ENCODE data around the gene EGFL7. TPM values are rescaled to one million over a fixed set of nuclear protein-coding genes. Genes with fewer than 3 reads are reported as not detected.

EGFL7 gene
- total RNA-seq, 1 experiment from 2014 or later: 0.08 TPM

DNA sequence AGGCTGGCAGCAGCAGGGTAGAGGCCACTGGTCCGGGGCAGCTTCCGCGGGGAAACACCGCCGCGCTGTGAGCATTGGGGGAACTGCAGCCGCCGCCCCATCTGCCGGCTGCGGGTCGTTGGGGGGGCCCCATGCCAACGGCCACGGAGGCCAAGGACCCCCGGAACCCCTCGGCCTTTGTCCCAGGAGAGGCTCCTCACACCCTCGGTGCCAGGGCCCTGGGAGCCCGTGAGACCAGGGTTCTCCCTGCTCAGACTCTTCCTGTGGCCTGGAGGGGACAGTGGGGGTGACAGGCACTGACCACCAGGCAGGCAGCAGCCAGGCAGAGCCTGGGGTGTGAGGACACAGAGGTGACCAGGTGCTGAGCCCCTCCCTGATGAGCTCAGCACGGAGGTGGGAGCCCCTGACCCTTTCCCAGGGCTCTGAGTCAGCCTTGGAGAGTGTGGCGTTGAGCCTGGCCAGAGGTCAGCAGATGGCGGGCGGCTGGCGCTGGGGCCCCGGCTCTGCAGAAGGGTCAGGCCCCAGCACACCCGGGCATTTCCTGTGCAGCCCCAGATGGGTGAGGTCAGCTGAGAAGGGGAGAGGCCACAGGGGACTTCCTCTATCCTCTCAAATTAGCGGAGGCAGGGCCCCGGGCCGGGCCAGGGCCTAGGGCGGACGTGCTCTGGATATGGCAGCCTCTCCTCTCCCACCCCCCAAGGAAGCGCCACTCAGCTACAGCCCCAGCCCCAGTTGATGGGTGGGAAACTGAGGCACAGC lies 17.9 kb upstream of the EGFL7 start:
- no peaks in the 10 kb centered on the region for H3K36me3 ChIP-seq
- peaks cover 8% of the 10 kb centered on the region for H3K4me1 ChIP-seq (replicated peaks)
- H3K27ac ChIP-seq: no peak overlapping the region
- no peak overlapping the region for H3K4me3 ChIP-seq
- peaks cover 50% of the 10 kb centered on the region for H3K27me3 ChIP-seq (replicated peaks)
- H3K9me3 ChIP-seq (replicated peaks): no peaks in the 10 kb centered on the region
- peak in 1 of 2 experiments; percentile 33 for DNase-seq (ENCODE audit: low read depth in 1 of 2, low spot score in 2 of 2)

DNA sequence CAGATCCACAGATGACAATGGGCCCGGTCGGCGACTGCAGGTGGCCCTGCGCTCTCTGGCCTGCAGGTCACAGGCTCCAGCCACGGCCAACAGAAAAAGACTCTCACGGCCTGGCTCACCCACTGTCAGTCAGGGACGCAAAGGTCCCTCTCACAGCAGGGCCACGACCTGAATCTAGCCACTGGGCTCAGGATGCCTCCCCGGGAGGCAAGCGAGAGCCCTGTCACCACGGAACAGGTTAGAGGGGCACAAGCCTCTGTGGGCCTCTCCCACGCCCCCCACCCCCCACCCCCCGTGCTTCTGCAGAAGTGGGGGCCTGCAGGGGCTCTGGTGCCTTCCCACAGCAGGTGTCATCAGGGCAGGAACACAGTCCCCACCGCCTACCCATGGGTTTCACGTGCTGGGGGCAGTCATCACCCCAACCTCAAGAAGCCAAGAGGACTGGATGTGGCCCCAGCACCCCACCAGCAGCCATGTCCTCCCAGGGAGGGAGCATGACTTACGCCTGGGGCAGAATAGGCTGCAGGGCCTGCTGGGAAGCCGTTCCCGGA lies 17.3 kb upstream of the EGFL7 start:
- Histone ChIP-seq H3K9me3 (replicated peaks) (no peaks in the 10 kb centered on the region), H3K27me3 (replicated peaks) (peaks cover 46% of the 10 kb centered on the region), H3K4me3 (no peak overlapping the region), H3K27ac (no peak overlapping the region), H3K36me3 (no peaks in the 10 kb centered on the region), H3K4me1 (replicated peaks) (peaks cover 8% of the 10 kb centered on the region)
- no peak for DNase-seq (ENCODE audit: low read depth in 1 of 2, low spot score in 2 of 2)

DNA sequence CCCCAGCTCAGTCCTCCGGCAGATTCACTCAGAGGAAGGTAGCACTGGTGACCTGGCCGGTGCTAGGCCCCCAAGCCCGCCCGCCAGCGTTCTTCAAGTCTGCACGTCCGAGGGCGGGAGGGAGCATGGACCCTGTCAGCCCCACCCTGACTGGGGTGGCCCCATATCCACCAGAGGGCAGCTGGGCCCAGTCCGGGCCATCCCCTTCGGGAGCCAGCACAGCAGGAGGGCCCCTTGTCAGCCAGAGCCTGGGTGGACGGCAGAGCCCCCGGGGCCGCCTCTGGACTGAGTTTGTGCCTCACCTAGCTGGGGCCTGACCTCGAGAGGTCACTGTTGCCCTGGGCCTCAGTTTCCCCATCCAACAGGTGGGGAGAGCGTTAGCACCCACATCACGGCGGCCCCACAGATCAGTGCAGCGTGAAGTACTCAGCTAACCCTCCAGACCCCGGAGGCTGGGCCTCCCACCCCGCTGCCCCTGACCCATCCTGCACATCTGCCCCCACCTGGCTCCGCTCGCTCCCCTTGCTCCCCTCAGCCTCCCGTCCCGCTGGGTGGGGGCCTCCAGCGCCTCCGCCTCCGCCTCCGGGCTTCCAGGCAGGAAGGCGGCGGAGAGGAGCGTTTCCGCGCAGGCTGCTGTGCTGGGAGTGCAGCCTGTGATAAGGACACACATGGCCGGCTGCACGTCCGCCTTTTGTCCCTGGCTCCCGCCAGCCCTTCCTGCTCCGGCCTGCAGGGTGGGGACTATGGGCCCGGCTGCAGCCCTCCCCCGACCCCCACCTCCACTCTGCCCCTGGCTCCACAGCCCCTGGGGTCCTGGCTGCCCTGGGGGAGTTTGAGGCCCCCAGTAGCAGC lies 16.6 kb upstream of the EGFL7 start:
- Histone ChIP-seq H3K36me3 (no peaks in the 10 kb centered on the region), H3K27ac (no peak overlapping the region), H3K4me1 (replicated peaks) (peaks cover 8% of the 10 kb centered on the region), H3K27me3 (replicated peaks) (peaks cover 39% of the 10 kb centered on the region), H3K4me3 (no peak overlapping the region), H3K9me3 (replicated peaks) (no peaks in the 10 kb centered on the region)
- DNase-seq (ENCODE audit: low read depth in 1 of 2, low spot score in 2 of 2): no peak

DNA sequence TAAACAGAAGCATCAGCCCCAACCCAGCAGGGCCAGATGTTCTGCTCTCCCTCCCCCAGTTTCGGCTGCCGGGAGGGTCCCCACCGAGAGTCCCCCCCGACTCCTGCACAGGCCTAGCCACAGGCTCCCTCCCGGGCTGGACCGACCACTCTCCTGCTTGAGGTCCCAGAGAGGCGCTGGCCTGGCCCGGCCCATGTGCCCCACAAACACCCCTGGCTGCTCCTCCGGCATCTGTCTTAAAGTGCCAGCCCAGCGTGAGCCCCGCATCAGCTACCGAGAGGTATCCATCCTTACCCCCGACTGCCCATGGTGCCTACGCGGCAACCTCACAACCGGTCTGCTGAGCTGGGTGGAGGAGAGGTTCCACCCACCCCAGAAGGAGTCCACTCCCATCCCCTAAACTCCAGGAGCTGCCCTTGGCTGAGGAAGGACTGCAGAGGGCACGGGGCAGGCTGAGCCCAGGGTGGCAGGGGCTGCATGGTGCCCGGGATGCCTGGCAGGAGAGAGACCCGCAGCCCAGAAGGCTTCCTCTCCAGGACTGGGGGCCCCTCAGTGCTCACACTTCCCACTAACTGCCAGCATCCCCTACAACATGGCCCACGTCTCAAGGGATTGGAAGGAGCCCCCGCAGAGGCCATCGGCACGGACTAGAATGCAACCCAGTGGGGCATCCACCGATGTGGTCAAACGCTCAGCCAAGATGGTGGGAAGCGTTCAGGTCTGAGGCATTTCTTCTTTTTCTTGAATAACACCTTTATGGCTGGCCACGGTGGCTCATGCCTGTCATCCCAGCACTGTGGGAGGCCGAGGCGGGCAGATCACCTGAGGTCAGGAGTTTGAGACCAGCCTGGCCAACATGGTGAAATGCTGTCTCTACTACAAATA lies 15.6 kb upstream of the EGFL7 start:
- H3K4me3 ChIP-seq: no peak overlapping the region
- DNase-seq (ENCODE audit: low read depth in 1 of 2, low spot score in 2 of 2): no peak
- no peaks in the 10 kb centered on the region for H3K9me3 ChIP-seq (replicated peaks)
- no peaks in the 10 kb centered on the region for H3K36me3 ChIP-seq
- peaks cover 8% of the 10 kb centered on the region for H3K4me1 ChIP-seq (replicated peaks)
- H3K27ac ChIP-seq: no peak overlapping the region
- H3K27me3 ChIP-seq (replicated peaks): peaks cover 32% of the 10 kb centered on the region

GRCh38 chr9:136648751-136649150 lies 14.0 kb upstream of the EGFL7 start:
- no peaks in the 10 kb centered on the region for H3K36me3 ChIP-seq
- no peaks in the 10 kb centered on the region for H3K9me3 ChIP-seq (replicated peaks)
- H3K27ac ChIP-seq: no peak overlapping the region

GRCh38 chr9:136650021-136650420 lies 12.7 kb upstream of the EGFL7 start:
- peaks cover 20% of the 10 kb centered on the region for H3K27me3 ChIP-seq (replicated peaks)
- no peak overlapping the region for H3K4me3 ChIP-seq
- no peaks in the 10 kb centered on the region for H3K36me3 ChIP-seq
- DNase-seq (ENCODE audit: low read depth in 1 of 2, low spot score in 2 of 2): no peak
- no peaks in the 10 kb centered on the region for H3K4me1 ChIP-seq (replicated peaks)
- H3K27ac ChIP-seq: no peak overlapping the region
- no peaks in the 10 kb centered on the region for H3K9me3 ChIP-seq (replicated peaks)

More at GRCh38 chr9:136648751-136649150, 14.0 kb upstream of the EGFL7 start:
- no peak for DNase-seq (ENCODE audit: low read depth in 1 of 2, low spot score in 2 of 2)
- Histone ChIP-seq H3K4me1 (replicated peaks) (peaks cover 8% of the 10 kb centered on the region), H3K27me3 (replicated peaks) (peaks cover 26% of the 10 kb centered on the region), H3K4me3 (no peak overlapping the region)

GRCh38 chr9:136650648-136651047 lies 12.1 kb upstream of the EGFL7 start:
- H3K27me3 ChIP-seq (replicated peaks): peaks cover 23% of the 10 kb centered on the region
- H3K4me3 ChIP-seq: no peak overlapping the region
- H3K36me3 ChIP-seq: no peaks in the 10 kb centered on the region
- DNase-seq (ENCODE audit: low read depth in 1 of 2, low spot score in 2 of 2): no peak
- no peaks in the 10 kb centered on the region for H3K4me1 ChIP-seq (replicated peaks)
- no peak overlapping the region for H3K27ac ChIP-seq
- no peaks in the 10 kb centered on the region for H3K9me3 ChIP-seq (replicated peaks)

GRCh38 chr9:136651860-136652259 lies 10.9 kb upstream of the EGFL7 start:
- DNase-seq (ENCODE audit: low read depth in 1 of 2, low spot score in 2 of 2): no peak
- Histone ChIP-seq H3K27me3 (replicated peaks) (peaks cover 33% of the 10 kb centered on the region), H3K27ac (no peak overlapping the region), H3K4me1 (replicated peaks) (no peaks in the 10 kb centered on the region), H3K36me3 (no peaks in the 10 kb centered on the region), H3K4me3 (no peak overlapping the region), H3K9me3 (replicated peaks) (no peaks in the 10 kb centered on the region)

- no peak for DNase-seq (ENCODE audit: low read depth in 1 of 2, low spot score in 2 of 2)
- peaks cover 38% of the 10 kb centered on the region for H3K27me3 ChIP-seq (replicated peaks)
- H3K27ac ChIP-seq: no peak overlapping the region
- H3K4me3 ChIP-seq: no peak overlapping the region
- no peaks in the 10 kb centered on the region for H3K9me3 ChIP-seq (replicated peaks)
- no peaks in the 10 kb centered on the region for H3K4me1 ChIP-seq (replicated peaks)
- no peaks in the 10 kb centered on the region for H3K36me3 ChIP-seq
Observed at GRCh38 chr9:136653323-136654079, 9.2 kb upstream of the EGFL7 start.

DNA sequence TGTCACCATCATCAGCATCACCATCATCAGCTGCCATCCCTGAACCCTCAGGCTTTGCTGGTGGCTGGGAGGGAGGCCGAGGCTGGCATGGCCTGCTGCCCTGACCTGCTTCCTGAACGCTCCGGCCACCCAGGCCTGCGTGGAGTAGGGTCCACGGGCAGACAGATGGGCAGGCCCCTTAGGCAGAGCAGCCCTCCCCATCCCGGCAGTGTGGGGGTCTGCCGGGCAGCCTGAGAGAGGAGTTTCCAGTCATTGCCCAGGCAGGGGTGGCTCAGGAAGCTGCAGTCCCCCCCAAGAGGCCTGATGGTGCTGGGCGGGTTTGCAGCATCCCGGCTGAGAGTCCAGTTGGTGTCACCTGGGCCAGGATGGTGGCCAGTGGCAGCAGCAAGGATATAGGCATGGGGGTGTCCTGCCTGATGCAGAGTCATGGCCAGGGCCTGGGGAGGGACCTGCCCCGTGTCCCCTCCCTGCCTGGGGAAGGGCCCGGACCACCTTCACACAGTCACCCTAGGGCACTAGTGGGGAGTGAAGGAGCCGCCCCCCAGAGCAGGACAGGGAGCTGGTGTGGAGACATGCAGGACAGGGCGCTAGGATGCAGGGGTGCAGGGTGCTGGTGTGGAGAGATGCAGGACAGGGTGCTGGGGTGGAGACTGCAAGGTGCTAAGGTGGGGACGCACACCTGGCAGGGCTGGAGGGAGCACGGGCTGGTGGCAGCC lies 7.7 kb upstream of the EGFL7 start:
- no peak overlapping the region for H3K4me3 ChIP-seq
- DNase-seq (ENCODE audit: low read depth in 1 of 2, low spot score in 2 of 2): no peak
- H3K9me3 ChIP-seq (replicated peaks): no peaks in the 10 kb centered on the region
- no peak overlapping the region for H3K27ac ChIP-seq
- H3K27me3 ChIP-seq (replicated peaks): peaks cover 39% of the 10 kb centered on the region
- no peaks in the 10 kb centered on the region for H3K36me3 ChIP-seq
- no peaks in the 10 kb centered on the region for H3K4me1 ChIP-seq (replicated peaks)

DNA sequence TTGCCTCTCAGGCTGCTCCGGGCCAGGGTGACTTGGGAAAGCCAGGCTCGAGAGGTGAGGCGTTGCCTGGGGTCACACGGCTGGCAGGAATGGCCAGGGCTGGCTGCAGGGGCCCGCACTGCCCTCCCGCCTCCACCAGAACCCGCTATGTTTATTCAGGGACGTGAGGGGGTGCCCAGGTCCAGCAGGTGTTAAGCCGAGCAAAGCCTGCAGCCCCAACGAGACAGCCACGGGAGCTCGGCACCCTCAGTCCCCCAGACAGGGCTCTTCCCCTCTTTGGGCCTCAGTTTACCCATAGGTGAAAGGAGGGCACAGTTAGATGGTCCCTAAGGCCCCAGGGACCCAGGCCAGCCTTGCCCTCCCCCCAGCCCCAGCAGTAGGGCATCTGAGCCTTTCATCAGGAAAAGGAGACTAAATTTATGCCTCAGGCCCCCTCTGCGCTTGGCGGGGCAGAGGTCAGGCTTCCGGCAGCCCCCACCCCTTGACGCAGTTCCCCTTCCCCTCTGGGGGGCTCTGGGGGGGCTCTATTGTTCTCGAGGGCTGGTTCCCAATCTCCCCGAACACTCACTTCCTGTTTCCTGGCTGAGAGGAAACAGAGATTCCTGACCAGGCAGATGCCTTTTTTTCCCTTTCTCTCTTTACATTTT lies 7.1 kb upstream of the EGFL7 start:
- H3K4me3 ChIP-seq: no peak overlapping the region
- H3K27me3 ChIP-seq (replicated peaks): peaks cover 43% of the 10 kb centered on the region
- H3K9me3 ChIP-seq (replicated peaks): no peaks in the 10 kb centered on the region
- no peaks in the 10 kb centered on the region for H3K4me1 ChIP-seq (replicated peaks)
- H3K27ac ChIP-seq: no peak overlapping the region
- DNase-seq (ENCODE audit: low read depth in 1 of 2, low spot score in 2 of 2): no peak
- no peaks in the 10 kb centered on the region for H3K36me3 ChIP-seq

- Histone ChIP-seq H3K9me3 (replicated peaks) (no peaks in the 10 kb centered on the region), H3K27me3 (replicated peaks) (peaks cover 45% of the 10 kb centered on the region), H3K27ac (no peak overlapping the region), H3K4me1 (replicated peaks) (no peaks in the 10 kb centered on the region), H3K36me3 (no peaks in the 10 kb centered on the region), H3K4me3 (no peak overlapping the region)
- no peak for DNase-seq (ENCODE audit: low read depth in 1 of 2, low spot score in 2 of 2)
Observed at GRCh38 chr9:136656183-136656738, 6.5 kb upstream of the EGFL7 start.

Data from SJSA1 (cell line).